Measurements from ENCODE around the gene PLCB1. TPM values are rescaled to one million over a fixed set of nuclear protein-coding genes. Genes with fewer than 3 reads are reported as not detected.
"Not testable (repeated sequence)": the region's sequence is repeated elsewhere in the genome, so short reads cannot be mapped to it uniquely, and the experiment has no call there.

The PLCB1 gene
- total and polyA plus RNA-seq, 7 experiments from 2014 or later: 0.56 to 17.6 (median 2.3) TPM

GRCh38 chr20:8346700-8347270, 214.7 kb downstream of the PLCB1 start:
- Histone ChIP-seq H3K9me3 (ENCODE audit: control insufficient read depth in 2 of 3, low read length in 3 of 3) (no peaks in the 10 kb centered on the region), H3K4me3 (ENCODE audit: low read length) (no peak overlapping the region), H3K36me3 (ENCODE audit: control insufficient read depth in 2 of 3, insufficient read depth in 3 of 3, low read length in 3 of 3) (no peaks in the 10 kb centered on the region), H3K27ac (ENCODE audit: low read depth, low read length) (no peak overlapping the region), H3K27me3 (ENCODE audit: control insufficient read depth in 2 of 2, insufficient read depth in 2 of 2, low read length in 2 of 2) (no peaks in the 10 kb centered on the region), H3K4me1 (ENCODE audit: control insufficient read depth in 2 of 2, insufficient read depth in 2 of 2, low read length in 2 of 2) (no peaks in the 10 kb centered on the region)
- intact Hi-C loops (cut with micrococcal nuclease): no loop called here
- Mint-ChIP-seq H3K4me1 (peaks cover 0 to 1% (median 0%) of the 10 kb centered on the region in 7 donors), H3K36me3 (peaks cover 0 to 4% (median 0%) of the 10 kb centered on the region in 5 donors), H3K9me3 (peaks cover 0 to 8% (median 3%) of the 10 kb centered on the region in 11 donors), H3K27ac (no peak overlapping the region), H3K4me3 (no peak overlapping the region), H3K27me3 (peaks cover 0 to 10% (median 0%) of the 10 kb centered on the region in 5 donors)
- CTCF ChIA-PET: interaction anchor here (0.8 kb wide), 1 partner anchor 39 kb away, joined by 3 read pairs; no protein-coding TSS in a partner anchor
- POLR2A ChIA-PET: no interaction called here
- DNase-seq (no peak), ATAC-seq (no peak)

- H3K4me1 Mint-ChIP-seq; H3K27ac ChIP-seq (ENCODE audit: low read depth, low read length); DNase-seq; H3K36me3 Mint-ChIP-seq; H3K4me1 ChIP-seq (ENCODE audit: control insufficient read depth in 2 of 2, insufficient read depth in 2 of 2, low read length in 2 of 2); intact Hi-C loops (cut with micrococcal nuclease); H3K27ac Mint-ChIP-seq; H3K4me3 Mint-ChIP-seq; H3K36me3 ChIP-seq (ENCODE audit: control insufficient read depth in 2 of 3, insufficient read depth in 3 of 3, low read length in 3 of 3); ATAC-seq; H3K9me3 Mint-ChIP-seq; H3K27me3 Mint-ChIP-seq; H3K9me3 ChIP-seq (ENCODE audit: control insufficient read depth in 2 of 3, low read length in 3 of 3); CTCF ChIA-PET; H3K27me3 ChIP-seq (ENCODE audit: control insufficient read depth in 2 of 2, insufficient read depth in 2 of 2, low read length in 2 of 2); H3K4me3 ChIP-seq (ENCODE audit: low read length); POLR2A ChIA-PET: not testable (repeated sequence)
These were observed 218.2 kb downstream of the PLCB1 start for GRCh38 chr20:8350225-8350624.

- Histone ChIP-seq H3K4me3 (ENCODE audit: low read length) (no peak overlapping the region), H3K9me3 (ENCODE audit: control insufficient read depth in 2 of 3, low read length in 3 of 3) (no peaks in the 10 kb centered on the region), H3K27ac (ENCODE audit: low read depth, low read length) (no peak overlapping the region), H3K4me1 (ENCODE audit: control insufficient read depth in 2 of 2, insufficient read depth in 2 of 2, low read length in 2 of 2) (no peaks in the 10 kb centered on the region), H3K36me3 (ENCODE audit: control insufficient read depth in 2 of 3, insufficient read depth in 3 of 3, low read length in 3 of 3) (no peaks in the 10 kb centered on the region), H3K27me3 (ENCODE audit: control insufficient read depth in 2 of 2, insufficient read depth in 2 of 2, low read length in 2 of 2) (no peaks in the 10 kb centered on the region)
- ATAC-seq (no peak), DNase-seq (no peak)
- intact Hi-C loops (cut with micrococcal nuclease): no loop called here
- ChIA-PET POLR2A (no interaction called here), CTCF (no interaction called here)
- H3K9me3 Mint-ChIP-seq: peaks cover 0 to 8% (median 3%) of the 10 kb centered on the region in 11 donors
- peaks cover 0 to 5% (median 3%) of the 10 kb centered on the region in 5 donors for H3K27me3 Mint-ChIP-seq
- no peak overlapping the region for H3K27ac Mint-ChIP-seq
- peaks cover 0 to 4% (median 0%) of the 10 kb centered on the region in 5 donors for H3K36me3 Mint-ChIP-seq
- H3K4me3 Mint-ChIP-seq: no peak overlapping the region
- peaks cover 0 to 3% (median 0%) of the 10 kb centered on the region in 7 donors for H3K4me1 Mint-ChIP-seq
These were observed 220.4 kb downstream of the PLCB1 start for GRCh38 chr20:8352486-8352885.

GRCh38 chr20:8353512-8353911, 221.4 kb downstream of the PLCB1 start:
- Histone ChIP-seq H3K27me3 (ENCODE audit: control insufficient read depth in 2 of 2, insufficient read depth in 2 of 2, low read length in 2 of 2) (no peaks in the 10 kb centered on the region), H3K9me3 (ENCODE audit: control insufficient read depth in 2 of 3, low read length in 3 of 3) (no peaks in the 10 kb centered on the region), H3K4me3 (ENCODE audit: low read length) (no peak overlapping the region), H3K4me1 (ENCODE audit: control insufficient read depth in 2 of 2, insufficient read depth in 2 of 2, low read length in 2 of 2) (no peaks in the 10 kb centered on the region), H3K36me3 (ENCODE audit: control insufficient read depth in 2 of 3, insufficient read depth in 3 of 3, low read length in 3 of 3) (no peaks in the 10 kb centered on the region), H3K27ac (ENCODE audit: low read depth, low read length) (no peak overlapping the region)
- DNase-seq (no peak), ATAC-seq (no peak)
- ChIA-PET CTCF (no interaction called here), POLR2A (no interaction called here)
- Mint-ChIP-seq H3K4me3 (no peak overlapping the region), H3K9me3 (peaks cover 0 to 8% (median 3%) of the 10 kb centered on the region in 11 donors), H3K27ac (no peak overlapping the region), H3K4me1 (peaks cover 0 to 5% (median 0%) of the 10 kb centered on the region in 7 donors), H3K36me3 (peaks cover 0 to 4% (median 0%) of the 10 kb centered on the region in 5 donors), H3K27me3 (peaks cover 0 to 6% (median 3%) of the 10 kb centered on the region in 5 donors)
- intact Hi-C loops (cut with micrococcal nuclease): no loop called here

- no peaks in the 10 kb centered on the region for H3K4me1 ChIP-seq (ENCODE audit: control insufficient read depth in 2 of 2, insufficient read depth in 2 of 2, low read length in 2 of 2)
- intact Hi-C loops (cut with micrococcal nuclease): no loop called here
- DNase-seq: no peak
- no peaks in the 10 kb centered on the region for H3K27me3 ChIP-seq (ENCODE audit: control insufficient read depth in 2 of 2, insufficient read depth in 2 of 2, low read length in 2 of 2)
- Mint-ChIP-seq H3K4me3 (no peak overlapping the region), H3K27ac (no peak overlapping the region), H3K27me3 (peaks cover 0 to 6% (median 0%) of the 10 kb centered on the region in 5 donors), H3K36me3 (no peaks in the 10 kb centered on the region), H3K4me1 (peaks cover 0 to 5% (median 0%) of the 10 kb centered on the region in 7 donors), H3K9me3 (no peaks in the 10 kb centered on the region)
- no peak for ATAC-seq
- ChIA-PET CTCF (no interaction called here), POLR2A (no interaction called here)
- no peak overlapping the region for H3K27ac ChIP-seq (ENCODE audit: low read depth, low read length)
- no peaks in the 10 kb centered on the region for H3K36me3 ChIP-seq (ENCODE audit: control insufficient read depth in 2 of 3, insufficient read depth in 3 of 3, low read length in 3 of 3)
- no peaks in the 10 kb centered on the region for H3K9me3 ChIP-seq (ENCODE audit: control insufficient read depth in 2 of 3, low read length in 3 of 3)
- H3K4me3 ChIP-seq (ENCODE audit: low read length): no peak overlapping the region
These were observed 223.4 kb downstream of the PLCB1 start for GRCh38 chr20:8355453-8355852.

- POLR2A ChIA-PET: interaction anchor here (0.6 kb wide), 1 partner anchor 37 kb away, joined by 3 read pairs; no protein-coding TSS in a partner anchor
- H3K27ac Mint-ChIP-seq: no peak overlapping the region
- peaks cover 0 to 5% (median 0%) of the 10 kb centered on the region in 7 donors for H3K4me1 Mint-ChIP-seq
These were observed 224.7 kb downstream of the PLCB1 start for GRCh38 chr20:8356806-8357205.

GRCh38 chr20:8357703-8358102, 225.6 kb downstream of the PLCB1 start:
- H3K4me3 ChIP-seq (ENCODE audit: low read length): no peak overlapping the region

More at GRCh38 chr20:8356806-8357205, 224.7 kb downstream of the PLCB1 start:
- Mint-ChIP-seq H3K4me3 (no peak overlapping the region), H3K9me3 (no peaks in the 10 kb centered on the region), H3K36me3 (no peaks in the 10 kb centered on the region), H3K27me3 (peaks cover 0 to 6% (median 0%) of the 10 kb centered on the region in 5 donors)
- Histone ChIP-seq H3K4me3 (ENCODE audit: low read length) (no peak overlapping the region), H3K9me3 (ENCODE audit: control insufficient read depth in 2 of 3, low read length in 3 of 3) (no peaks in the 10 kb centered on the region), H3K27ac (ENCODE audit: low read depth, low read length) (no peak overlapping the region), H3K27me3 (ENCODE audit: control insufficient read depth in 2 of 2, insufficient read depth in 2 of 2, low read length in 2 of 2) (no peaks in the 10 kb centered on the region), H3K36me3 (ENCODE audit: control insufficient read depth in 2 of 3, insufficient read depth in 3 of 3, low read length in 3 of 3) (no peaks in the 10 kb centered on the region), H3K4me1 (ENCODE audit: control insufficient read depth in 2 of 2, insufficient read depth in 2 of 2, low read length in 2 of 2) (no peaks in the 10 kb centered on the region)
- DNase-seq (no peak), ATAC-seq (no peak)
- intact Hi-C loops (cut with micrococcal nuclease): no loop called here
- CTCF ChIA-PET: no interaction called here

More at GRCh38 chr20:8357703-8358102, 225.6 kb downstream of the PLCB1 start:
- Histone ChIP-seq H3K36me3 (ENCODE audit: control insufficient read depth in 2 of 3, insufficient read depth in 3 of 3, low read length in 3 of 3) (no peaks in the 10 kb centered on the region), H3K4me1 (ENCODE audit: control insufficient read depth in 2 of 2, insufficient read depth in 2 of 2, low read length in 2 of 2) (no peaks in the 10 kb centered on the region), H3K9me3 (ENCODE audit: control insufficient read depth in 2 of 3, low read length in 3 of 3) (no peaks in the 10 kb centered on the region), H3K27ac (ENCODE audit: low read depth, low read length) (no peak overlapping the region), H3K27me3 (ENCODE audit: control insufficient read depth in 2 of 2, insufficient read depth in 2 of 2, low read length in 2 of 2) (no peaks in the 10 kb centered on the region)
- no peak for ATAC-seq
- Mint-ChIP-seq H3K4me1 (peaks cover 0 to 5% (median 0%) of the 10 kb centered on the region in 7 donors), H3K27ac (no peak overlapping the region), H3K4me3 (no peak overlapping the region), H3K27me3 (peaks cover 0 to 6% (median 0%) of the 10 kb centered on the region in 5 donors), H3K36me3 (no peaks in the 10 kb centered on the region), H3K9me3 (no peaks in the 10 kb centered on the region)
- CTCF ChIA-PET: no interaction called here
- no peak for DNase-seq
- POLR2A ChIA-PET: no interaction called here
- intact Hi-C loops (cut with micrococcal nuclease): no loop called here
